Measurements from ENCODE around the gene PAIP2.

Gene PAIP2

GRCh38 chr5:139395844-139396640, 54.4 kb downstream of the PAIP2 start:
- no peak for TF ChIP-seq CTCF (IDR thresholded peaks at IDR 0.05; ENCODE audit: low read depth, low read length)

DNA sequence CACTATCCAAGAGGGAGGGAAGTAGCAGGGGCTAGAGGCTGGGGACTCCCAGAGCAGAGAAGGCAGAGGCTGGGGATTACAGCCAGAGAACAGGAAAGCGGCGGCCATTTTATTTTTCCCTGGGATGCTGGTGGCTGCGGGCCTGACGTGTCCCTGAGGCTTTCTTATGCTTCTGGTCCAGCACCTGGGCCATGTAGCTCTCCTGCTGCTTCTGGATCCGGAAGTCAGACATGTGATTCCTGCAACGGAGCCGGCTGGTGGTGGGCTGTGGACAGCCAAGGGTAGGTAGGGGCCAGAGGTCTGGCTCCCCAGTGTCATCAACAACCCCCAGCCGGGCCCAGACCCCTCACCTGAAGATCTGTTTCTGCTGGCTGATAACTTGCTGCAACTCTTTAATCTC, 55.0 kb downstream of the PAIP2 start:
- no peak for TF ChIP-seq CTCF (IDR thresholded peaks at IDR 0.05; ENCODE audit: low read depth, low read length)
- Histone ChIP-seq H3K4me3 (ENCODE audit: low read depth, low read length) (no peak overlapping the region), H3K36me3 (no peaks in the 10 kb centered on the region), H3K27ac (no peak overlapping the region), H3K27me3 (ENCODE audit: insufficient read depth, low read depth, severe bottlenecking) (no peaks in the 10 kb centered on the region), H3K9me3 (ENCODE audit: severe bottlenecking) (peaks cover 5% of the 10 kb centered on the region)
- DNase-seq: no peak

More at GRCh38 chr5:139395844-139396640, 54.4 kb downstream of the PAIP2 start:
- H3K9me3 ChIP-seq (ENCODE audit: severe bottlenecking): peaks cover 5% of the 10 kb centered on the region
- no peaks in the 10 kb centered on the region for H3K36me3 ChIP-seq
- H3K27ac ChIP-seq: no peak overlapping the region
- no peaks in the 10 kb centered on the region for H3K27me3 ChIP-seq (ENCODE audit: insufficient read depth, low read depth, severe bottlenecking)
- DNase-seq: no peak
- H3K4me3 ChIP-seq (ENCODE audit: low read depth, low read length): no peak overlapping the region

- TF ChIP-seq CTCF (IDR thresholded peaks at IDR 0.05; ENCODE audit: low read depth, low read length): no peak
- no peaks in the 10 kb centered on the region for H3K36me3 ChIP-seq
- no peak overlapping the region for H3K27ac ChIP-seq
- no peak for DNase-seq
- no peaks in the 10 kb centered on the region for H3K27me3 ChIP-seq (ENCODE audit: insufficient read depth, low read depth, severe bottlenecking)
- H3K4me3 ChIP-seq (ENCODE audit: low read depth, low read length): no peak overlapping the region
- H3K9me3 ChIP-seq (ENCODE audit: severe bottlenecking): peaks cover 1% of the 10 kb centered on the region
Observed at GRCh38 chr5:139397921-139398320, 56.3 kb downstream of the PAIP2 start.

DNA sequence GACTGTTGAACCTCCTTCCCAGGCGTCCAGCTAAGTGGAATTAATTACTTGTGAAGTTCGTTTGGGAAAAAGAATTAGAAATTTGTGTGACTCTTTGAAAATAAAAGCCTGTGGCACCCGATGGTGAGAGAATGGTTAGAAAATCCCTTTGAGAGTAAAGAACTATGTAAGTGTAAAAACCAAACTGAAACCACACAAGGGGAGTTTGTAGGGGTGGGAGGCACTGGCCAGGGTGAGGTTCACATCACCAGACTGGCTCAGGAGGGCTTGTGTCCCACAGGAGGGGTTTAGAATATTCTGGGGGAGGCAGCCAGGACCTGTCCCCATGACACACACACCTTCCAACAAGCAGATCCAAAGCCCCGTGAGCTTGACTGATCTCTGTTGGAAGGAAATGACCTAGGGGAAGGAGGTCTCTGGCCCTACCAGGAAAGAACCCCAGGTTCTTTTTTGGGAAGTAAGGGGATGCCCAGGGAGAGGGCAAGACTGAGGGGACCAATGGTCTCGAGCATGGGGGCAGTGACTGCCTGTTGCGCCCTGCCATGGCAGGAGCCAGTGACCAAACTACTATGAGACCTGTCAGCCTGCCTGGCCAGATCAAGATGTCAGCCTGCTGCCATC, 58.0 kb downstream of the PAIP2 start:
- no peak overlapping the region for H3K4me3 ChIP-seq (ENCODE audit: low read depth, low read length)
- H3K27ac ChIP-seq: no peak overlapping the region
- no peak for DNase-seq
- no peaks in the 10 kb centered on the region for H3K36me3 ChIP-seq
- H3K27me3 ChIP-seq (ENCODE audit: insufficient read depth, low read depth, severe bottlenecking): no peaks in the 10 kb centered on the region
- TF ChIP-seq CTCF (IDR thresholded peaks at IDR 0.05; ENCODE audit: low read depth, low read length): no peak
- no peaks in the 10 kb centered on the region for H3K9me3 ChIP-seq (ENCODE audit: severe bottlenecking)

- DNase-seq: no peak
- Histone ChIP-seq H3K27me3 (ENCODE audit: insufficient read depth, low read depth, severe bottlenecking) (no peaks in the 10 kb centered on the region), H3K27ac (no peak overlapping the region), H3K9me3 (ENCODE audit: severe bottlenecking) (no peaks in the 10 kb centered on the region), H3K36me3 (no peaks in the 10 kb centered on the region), H3K4me3 (ENCODE audit: low read depth, low read length) (no peak overlapping the region)
- no peak for TF ChIP-seq CTCF (IDR thresholded peaks at IDR 0.05; ENCODE audit: low read depth, low read length)
Observed at GRCh38 chr5:139401546-139401945, 59.9 kb downstream of the PAIP2 start.

Measured in WERI-Rb-1 (cell line).